WTC11 (cell line): ENCODE results near the gene BCL11A. TPM values are rescaled to one million over a fixed set of nuclear protein-coding genes. Genes with fewer than 3 reads are reported as not detected.

ENCODE experiments used
- ATAC-seq: fragments of 200-7000 bp; cut with Tn5 transposase; 2 replicates; pipeline ENCODE4 v1.10.0; 2021; ENCODE audit warnings: mild to moderate bottlenecking, moderate library complexity
- CTCF ChIA-PET: fragments of 300-600 bp; sonication (Branson Sonifier 250); formaldehyde crosslinking; loops from one replicate; lab custom pipeline; 2021; ENCODE audit warnings: antibody characterized with exemption; lab: Charles Lee
- POLR2A ChIA-PET: fragments of 350-600 bp; sonication (Branson Sonifier 250); formaldehyde crosslinking; loops from one replicate; lab custom pipeline; 2021; ENCODE audit warnings: antibody characterized with exemption; lab: Charles Lee
- DNase-seq: peaks from one replicate; pipeline ENCODE4 v3.0.0; 2021; ENCODE audit warnings: low spot score
- H3K27ac Mint-ChIP-seq: 2 replicates; pipeline ENCODE4 v1.8.0; 2021; ENCODE audit warnings: mixed read lengths
- H3K27me3 Mint-ChIP-seq: 2 replicates; pipeline ENCODE4 v1.8.0; 2021; ENCODE audit warnings: low read depth, mild to moderate bottlenecking, moderate library complexity, mixed read lengths
- H3K36me3 Mint-ChIP-seq: 2 replicates; pipeline ENCODE4 v1.8.0; 2021; ENCODE audit warnings: mixed read lengths
- H3K4me1 Mint-ChIP-seq: 2 replicates; pipeline ENCODE4 v1.8.0; 2022; ENCODE audit warnings: mixed read lengths
- H3K4me3 Mint-ChIP-seq: 2 replicates; pipeline ENCODE4 v1.8.0; 2021; ENCODE audit warnings: mild to moderate bottlenecking, moderate library complexity, mixed read lengths
- H3K9me3 Mint-ChIP-seq: 2 replicates; pipeline ENCODE4 v1.8.0; 2021; ENCODE audit warnings: mixed read lengths
- CBFB ChIP-seq: sonication (generic); formaldehyde crosslinking; IDR thresholded peaks from 2 replicates; pipeline ENCODE4 v1.8.1; 2022; ENCODE audit warnings: mild to moderate bottlenecking, low read depth, missing genetic modification reagents
- CREM ChIP-seq: sonication (generic); formaldehyde crosslinking; IDR thresholded peaks from 2 replicates; pipeline ENCODE4 v1.8.1; 2022; ENCODE audit warnings: mild to moderate bottlenecking, missing genetic modification reagents, moderate library complexity
- EMX1 ChIP-seq: fragments of 250-450 bp; sonication (Bioruptor Pico); IDR thresholded peaks from 2 replicates; pipeline ENCODE4 v1.8.0; 2021; ENCODE audit warnings: mild to moderate bottlenecking
- FOXK1 ChIP-seq: sonication (generic); formaldehyde crosslinking; IDR thresholded peaks from 2 replicates; pipeline ENCODE4 v1.8.0; 2022; ENCODE audit warnings: mild to moderate bottlenecking, moderate library complexity, missing genetic modification reagents
- FOXP1 ChIP-seq: sonication (generic); formaldehyde crosslinking; IDR thresholded peaks from 2 replicates; pipeline ENCODE4 v1.8.0; 2022; ENCODE audit warnings: missing genetic modification reagents, mild to moderate bottlenecking, moderate library complexity, borderline replicate concordance
- GABPB1 ChIP-seq: sonication (generic); formaldehyde crosslinking; IDR thresholded peaks from 2 replicates; pipeline ENCODE4 v1.8.1; 2023; ENCODE audit warnings: mild to moderate bottlenecking, missing genetic modification reagents
- HMGA2 ChIP-seq: fragments of 250-450 bp; sonication (Bioruptor Pico); IDR thresholded peaks from 2 replicates; pipeline ENCODE4 v1.4.0; 2021; ENCODE audit warnings: mild to moderate bottlenecking, moderate library complexity
- KAT7 ChIP-seq: sonication (generic); formaldehyde crosslinking; IDR thresholded peaks from 2 replicates; pipeline ENCODE4 v1.8.1; 2023; ENCODE audit warnings: missing genetic modification reagents, mild to moderate bottlenecking, borderline replicate concordance
- MYBL2 ChIP-seq: sonication (generic); formaldehyde crosslinking; IDR thresholded peaks from 2 replicates; pipeline ENCODE4 v1.8.1; 2023; ENCODE audit warnings: mild to moderate bottlenecking, moderate library complexity, missing genetic modification reagents
- NR1H2 ChIP-seq: sonication (generic); formaldehyde crosslinking; IDR thresholded peaks from 2 replicates; pipeline ENCODE4 v1.9.0; 2021; ENCODE audit warnings: mild to moderate bottlenecking, moderate library complexity, missing genetic modification reagents
- NR2C2 ChIP-seq: sonication (generic); formaldehyde crosslinking; IDR thresholded peaks from 2 replicates; pipeline ENCODE4 v1.8.0; 2022; ENCODE audit warnings: mild to moderate bottlenecking, missing genetic modification reagents
- NR3C1 ChIP-seq: sonication (generic); formaldehyde crosslinking; conservative IDR thresholded peaks from 2 replicates; pipeline ENCODE4 v1.8.1; 2023; ENCODE audit warnings: low read depth, mild to moderate bottlenecking, missing genetic modification reagents
- PRRX2 ChIP-seq: fragments of 250-450 bp; sonication (Bioruptor Pico); IDR thresholded peaks from 2 replicates; pipeline ENCODE4 v1.8.0; 2021; ENCODE audit warnings: mild to moderate bottlenecking
- RELA ChIP-seq: sonication (generic); formaldehyde crosslinking; IDR thresholded peaks from 2 replicates; pipeline ENCODE4 v1.8.1; 2022; ENCODE audit warnings: missing genetic modification reagents, mild to moderate bottlenecking, borderline replicate concordance
- SMAD3 ChIP-seq: sonication (generic); formaldehyde crosslinking; IDR thresholded peaks from 2 replicates; pipeline ENCODE4 v1.8.0; 2022; ENCODE audit warnings: missing genetic modification reagents, mild to moderate bottlenecking, borderline replicate concordance
- TEAD1 ChIP-seq: sonication (generic); formaldehyde crosslinking; IDR thresholded peaks from 2 replicates; pipeline ENCODE4 v1.8.0; 2022; ENCODE audit warnings: mild to moderate bottlenecking, missing genetic modification reagents
- TP53 ChIP-seq: sonication (generic); formaldehyde crosslinking; IDR thresholded peaks from 2 replicates; pipeline ENCODE4 v1.8.1; 2023; ENCODE audit warnings: mild to moderate bottlenecking, missing genetic modification reagents
- ZNF121 ChIP-seq: sonication (generic); formaldehyde crosslinking; IDR thresholded peaks from 2 replicates; pipeline ENCODE4 v1.8.0; 2023; ENCODE audit warnings: missing genetic modification reagents
- ZNF416 ChIP-seq: fragments of 250-450 bp; sonication (Bioruptor Pico); IDR thresholded peaks from 2 replicates; pipeline ENCODE4 v1.9.0; 2021; ENCODE audit warnings: mild to moderate bottlenecking, inconsistent platforms
- total RNA-seq: library from RNA; stranded (reverse); gene quantifications from 3 replicates; pipeline ENCODE4 v1.2.3, GENCODE V29; 2021
- TF ChIP-seq, protein P1 (sequence below): sonication (generic); formaldehyde crosslinking; IDR thresholded peaks from 2 replicates; pipeline ENCODE4 v1.8.0; 2023; ENCODE audit warnings: mild to moderate bottlenecking, missing genetic modification reagents
- TF ChIP-seq, protein P2 (sequence below): sonication (generic); formaldehyde crosslinking; IDR thresholded peaks from 2 replicates; pipeline ENCODE4 v1.8.1; 2022; ENCODE audit warnings: missing genetic modification reagents, borderline replicate concordance
- TF ChIP-seq, protein P3 (sequence below): sonication (generic); formaldehyde crosslinking; IDR thresholded peaks from 2 replicates; pipeline ENCODE4 v1.8.1; 2023; ENCODE audit warnings: mild to moderate bottlenecking, missing genetic modification reagents, borderline replicate concordance
- TF ChIP-seq, protein P4 (sequence below): sonication (generic); formaldehyde crosslinking; IDR thresholded peaks from 2 replicates; pipeline ENCODE4 v1.8.1; 2022; ENCODE audit warnings: mild to moderate bottlenecking, missing genetic modification reagents, moderate library complexity, borderline replicate concordance
- TF ChIP-seq, protein P5 (sequence below): sonication (generic); formaldehyde crosslinking; IDR thresholded peaks from 2 replicates; pipeline ENCODE4 v1.8.1; 2023; ENCODE audit warnings: mild to moderate bottlenecking, missing genetic modification reagents
- TF ChIP-seq, protein P6 (sequence below): fragments of 200-600 bp; IDR thresholded peaks from 2 replicates; pipeline ENCODE4 v1.8.0; 2022; ENCODE audit warnings: antibody characterized with exemption

BCL11A gene
- total RNA-seq, 1 experiment from 2014 or later, result 53.2 TPM

DNA sequence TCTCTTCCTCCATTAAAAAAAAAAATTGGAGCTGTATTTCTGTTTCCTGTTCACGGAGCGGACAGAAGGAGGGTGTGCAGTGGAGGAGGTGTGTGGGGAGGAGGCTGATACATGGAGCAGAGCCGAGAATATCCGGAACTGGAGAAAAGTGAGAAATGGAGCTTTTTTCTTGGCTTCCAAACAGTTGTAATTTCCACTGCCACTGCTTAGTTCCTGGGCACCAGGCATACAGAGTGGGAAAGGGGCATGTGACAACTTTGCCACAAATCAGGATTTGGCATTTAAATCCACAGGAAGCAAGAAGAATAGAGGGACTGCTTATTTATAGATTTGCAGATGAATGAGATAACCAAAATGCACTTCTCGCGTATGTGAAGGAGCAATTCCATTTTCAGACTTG is 71.2 kb downstream of the BCL11A start:
- POLR2A ChIA-PET, result no interaction called here
- DNase-seq, result no peak

DNA sequence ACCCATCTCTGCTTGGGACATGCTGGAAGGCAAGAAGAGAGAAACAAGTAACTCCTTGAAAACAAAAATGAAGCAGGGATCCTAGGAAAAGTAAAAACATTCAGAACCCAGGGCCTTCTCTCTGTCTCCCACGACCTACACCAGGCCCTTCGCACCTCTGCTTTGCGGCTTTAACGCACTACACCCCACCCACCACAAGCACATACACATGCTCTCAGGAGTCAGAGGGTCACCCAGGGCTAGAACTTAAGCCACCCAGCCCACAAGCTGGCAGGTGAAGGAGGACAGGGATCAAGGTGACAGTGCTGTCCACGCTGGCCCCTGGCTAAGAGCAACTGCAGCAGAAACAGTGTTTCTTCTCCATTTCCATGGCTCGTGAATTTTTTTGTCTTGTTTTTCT is 72.2 kb downstream of the BCL11A start:
- no peak overlapping the region for H3K27ac Mint-ChIP-seq
- ChIA-PET POLR2A (no interaction called here), CTCF (no interaction called here)
- ATAC-seq, result no peak
- DNase-seq, result no peak
- peaks cover 38% of the 10 kb centered on the region for H3K27me3 Mint-ChIP-seq
- H3K9me3 Mint-ChIP-seq, result no peaks in the 10 kb centered on the region
- H3K36me3 Mint-ChIP-seq, result peaks cover 21% of the 10 kb centered on the region
- H3K4me1 Mint-ChIP-seq, result peaks cover 96% of the 10 kb centered on the region
- H3K4me3 Mint-ChIP-seq, result no peak overlapping the region
- TF ChIP-seq CBFB (CRISPR knock-in tag), result no peak
- TF ChIP-seq, protein P1, sequence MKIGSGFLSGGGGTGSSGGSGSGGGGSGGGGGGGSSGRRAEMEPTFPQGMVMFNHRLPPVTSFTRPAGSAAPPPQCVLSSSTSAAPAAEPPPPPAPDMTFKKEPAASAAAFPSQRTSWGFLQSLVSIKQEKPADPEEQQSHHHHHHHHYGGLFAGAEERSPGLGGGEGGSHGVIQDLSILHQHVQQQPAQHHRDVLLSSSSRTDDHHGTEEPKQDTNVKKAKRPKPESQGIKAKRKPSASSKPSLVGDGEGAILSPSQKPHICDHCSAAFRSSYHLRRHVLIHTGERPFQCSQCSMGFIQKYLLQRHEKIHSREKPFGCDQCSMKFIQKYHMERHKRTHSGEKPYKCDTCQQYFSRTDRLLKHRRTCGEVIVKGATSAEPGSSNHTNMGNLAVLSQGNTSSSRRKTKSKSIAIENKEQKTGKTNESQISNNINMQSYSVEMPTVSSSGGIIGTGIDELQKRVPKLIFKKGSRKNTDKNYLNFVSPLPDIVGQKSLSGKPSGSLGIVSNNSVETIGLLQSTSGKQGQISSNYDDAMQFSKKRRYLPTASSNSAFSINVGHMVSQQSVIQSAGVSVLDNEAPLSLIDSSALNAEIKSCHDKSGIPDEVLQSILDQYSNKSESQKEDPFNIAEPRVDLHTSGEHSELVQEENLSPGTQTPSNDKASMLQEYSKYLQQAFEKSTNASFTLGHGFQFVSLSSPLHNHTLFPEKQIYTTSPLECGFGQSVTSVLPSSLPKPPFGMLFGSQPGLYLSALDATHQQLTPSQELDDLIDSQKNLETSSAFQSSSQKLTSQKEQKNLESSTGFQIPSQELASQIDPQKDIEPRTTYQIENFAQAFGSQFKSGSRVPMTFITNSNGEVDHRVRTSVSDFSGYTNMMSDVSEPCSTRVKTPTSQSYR (CRISPR knock-in tag), result no peak
- no peak for TF ChIP-seq NR2C2
- TF ChIP-seq MYBL2 (CRISPR knock-in tag), result no peak
- TF ChIP-seq TEAD1, result no peak
- TF ChIP-seq EMX1, result no peak
- TF ChIP-seq, protein P2, sequence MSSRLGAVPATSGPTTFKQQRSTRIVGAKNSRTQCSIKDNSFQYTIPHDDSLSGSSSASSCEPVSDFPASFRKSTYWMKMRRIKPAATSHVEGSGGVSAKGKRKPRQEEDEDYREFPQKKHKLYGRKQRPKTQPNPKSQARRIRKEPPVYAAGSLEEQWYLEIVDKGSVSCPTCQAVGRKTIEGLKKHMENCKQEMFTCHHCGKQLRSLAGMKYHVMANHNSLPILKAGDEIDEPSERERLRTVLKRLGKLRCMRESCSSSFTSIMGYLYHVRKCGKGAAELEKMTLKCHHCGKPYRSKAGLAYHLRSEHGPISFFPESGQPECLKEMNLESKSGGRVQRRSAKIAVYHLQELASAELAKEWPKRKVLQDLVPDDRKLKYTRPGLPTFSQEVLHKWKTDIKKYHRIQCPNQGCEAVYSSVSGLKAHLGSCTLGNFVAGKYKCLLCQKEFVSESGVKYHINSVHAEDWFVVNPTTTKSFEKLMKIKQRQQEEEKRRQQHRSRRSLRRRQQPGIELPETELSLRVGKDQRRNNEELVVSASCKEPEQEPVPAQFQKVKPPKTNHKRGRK, result no peak
- no peak for TF ChIP-seq GABPB1
- TF ChIP-seq, protein P3, sequence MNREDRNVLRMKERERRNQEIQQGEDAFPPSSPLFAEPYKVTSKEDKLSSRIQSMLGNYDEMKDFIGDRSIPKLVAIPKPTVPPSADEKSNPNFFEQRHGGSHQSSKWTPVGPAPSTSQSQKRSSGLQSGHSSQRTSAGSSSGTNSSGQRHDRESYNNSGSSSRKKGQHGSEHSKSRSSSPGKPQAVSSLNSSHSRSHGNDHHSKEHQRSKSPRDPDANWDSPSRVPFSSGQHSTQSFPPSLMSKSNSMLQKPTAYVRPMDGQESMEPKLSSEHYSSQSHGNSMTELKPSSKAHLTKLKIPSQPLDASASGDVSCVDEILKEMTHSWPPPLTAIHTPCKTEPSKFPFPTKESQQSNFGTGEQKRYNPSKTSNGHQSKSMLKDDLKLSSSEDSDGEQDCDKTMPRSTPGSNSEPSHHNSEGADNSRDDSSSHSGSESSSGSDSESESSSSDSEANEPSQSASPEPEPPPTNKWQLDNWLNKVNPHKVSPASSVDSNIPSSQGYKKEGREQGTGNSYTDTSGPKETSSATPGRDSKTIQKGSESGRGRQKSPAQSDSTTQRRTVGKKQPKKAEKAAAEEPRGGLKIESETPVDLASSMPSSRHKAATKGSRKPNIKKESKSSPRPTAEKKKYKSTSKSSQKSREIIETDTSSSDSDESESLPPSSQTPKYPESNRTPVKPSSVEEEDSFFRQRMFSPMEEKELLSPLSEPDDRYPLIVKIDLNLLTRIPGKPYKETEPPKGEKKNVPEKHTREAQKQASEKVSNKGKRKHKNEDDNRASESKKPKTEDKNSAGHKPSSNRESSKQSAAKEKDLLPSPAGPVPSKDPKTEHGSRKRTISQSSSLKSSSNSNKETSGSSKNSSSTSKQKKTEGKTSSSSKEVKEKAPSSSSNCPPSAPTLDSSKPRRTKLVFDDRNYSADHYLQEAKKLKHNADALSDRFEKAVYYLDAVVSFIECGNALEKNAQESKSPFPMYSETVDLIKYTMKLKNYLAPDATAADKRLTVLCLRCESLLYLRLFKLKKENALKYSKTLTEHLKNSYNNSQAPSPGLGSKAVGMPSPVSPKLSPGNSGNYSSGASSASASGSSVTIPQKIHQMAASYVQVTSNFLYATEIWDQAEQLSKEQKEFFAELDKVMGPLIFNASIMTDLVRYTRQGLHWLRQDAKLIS, result no peak
- TF ChIP-seq PRRX2 (CRISPR knock-in tag), result no peak
- no peak for TF ChIP-seq KAT7 (CRISPR knock-in tag)

More for the DNA sequence above, 71.2 kb downstream of the BCL11A start:
- no peak for TF ChIP-seq HMGA2 (CRISPR knock-in tag)
- TF ChIP-seq FOXP1, result no peak
- no peak for TF ChIP-seq NR1H2 (CRISPR knock-in tag)
- no peak for TF ChIP-seq ZNF416 (CRISPR knock-in tag)
- TF ChIP-seq ZNF121 (CRISPR knock-in tag), result no peak
- TF ChIP-seq RELA (CRISPR knock-in tag), result no peak
- TF ChIP-seq TP53 (CRISPR knock-in tag), result no peak
- TF ChIP-seq, protein P4, sequence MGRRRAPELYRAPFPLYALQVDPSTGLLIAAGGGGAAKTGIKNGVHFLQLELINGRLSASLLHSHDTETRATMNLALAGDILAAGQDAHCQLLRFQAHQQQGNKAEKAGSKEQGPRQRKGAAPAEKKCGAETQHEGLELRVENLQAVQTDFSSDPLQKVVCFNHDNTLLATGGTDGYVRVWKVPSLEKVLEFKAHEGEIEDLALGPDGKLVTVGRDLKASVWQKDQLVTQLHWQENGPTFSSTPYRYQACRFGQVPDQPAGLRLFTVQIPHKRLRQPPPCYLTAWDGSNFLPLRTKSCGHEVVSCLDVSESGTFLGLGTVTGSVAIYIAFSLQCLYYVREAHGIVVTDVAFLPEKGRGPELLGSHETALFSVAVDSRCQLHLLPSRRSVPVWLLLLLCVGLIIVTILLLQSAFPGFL (CRISPR knock-in tag), result no peak
- TF ChIP-seq SMAD3 (CRISPR knock-in tag), result no peak
- TF ChIP-seq CREM (CRISPR knock-in tag), result no peak
- TF ChIP-seq, protein P5, sequence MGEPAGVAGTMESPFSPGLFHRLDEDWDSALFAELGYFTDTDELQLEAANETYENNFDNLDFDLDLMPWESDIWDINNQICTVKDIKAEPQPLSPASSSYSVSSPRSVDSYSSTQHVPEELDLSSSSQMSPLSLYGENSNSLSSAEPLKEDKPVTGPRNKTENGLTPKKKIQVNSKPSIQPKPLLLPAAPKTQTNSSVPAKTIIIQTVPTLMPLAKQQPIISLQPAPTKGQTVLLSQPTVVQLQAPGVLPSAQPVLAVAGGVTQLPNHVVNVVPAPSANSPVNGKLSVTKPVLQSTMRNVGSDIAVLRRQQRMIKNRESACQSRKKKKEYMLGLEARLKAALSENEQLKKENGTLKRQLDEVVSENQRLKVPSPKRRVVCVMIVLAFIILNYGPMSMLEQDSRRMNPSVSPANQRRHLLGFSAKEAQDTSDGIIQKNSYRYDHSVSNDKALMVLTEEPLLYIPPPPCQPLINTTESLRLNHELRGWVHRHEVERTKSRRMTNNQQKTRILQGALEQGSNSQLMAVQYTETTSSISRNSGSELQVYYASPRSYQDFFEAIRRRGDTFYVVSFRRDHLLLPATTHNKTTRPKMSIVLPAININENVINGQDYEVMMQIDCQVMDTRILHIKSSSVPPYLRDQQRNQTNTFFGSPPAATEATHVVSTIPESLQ (CRISPR knock-in tag), result no peak
- TF ChIP-seq, protein P6, sequence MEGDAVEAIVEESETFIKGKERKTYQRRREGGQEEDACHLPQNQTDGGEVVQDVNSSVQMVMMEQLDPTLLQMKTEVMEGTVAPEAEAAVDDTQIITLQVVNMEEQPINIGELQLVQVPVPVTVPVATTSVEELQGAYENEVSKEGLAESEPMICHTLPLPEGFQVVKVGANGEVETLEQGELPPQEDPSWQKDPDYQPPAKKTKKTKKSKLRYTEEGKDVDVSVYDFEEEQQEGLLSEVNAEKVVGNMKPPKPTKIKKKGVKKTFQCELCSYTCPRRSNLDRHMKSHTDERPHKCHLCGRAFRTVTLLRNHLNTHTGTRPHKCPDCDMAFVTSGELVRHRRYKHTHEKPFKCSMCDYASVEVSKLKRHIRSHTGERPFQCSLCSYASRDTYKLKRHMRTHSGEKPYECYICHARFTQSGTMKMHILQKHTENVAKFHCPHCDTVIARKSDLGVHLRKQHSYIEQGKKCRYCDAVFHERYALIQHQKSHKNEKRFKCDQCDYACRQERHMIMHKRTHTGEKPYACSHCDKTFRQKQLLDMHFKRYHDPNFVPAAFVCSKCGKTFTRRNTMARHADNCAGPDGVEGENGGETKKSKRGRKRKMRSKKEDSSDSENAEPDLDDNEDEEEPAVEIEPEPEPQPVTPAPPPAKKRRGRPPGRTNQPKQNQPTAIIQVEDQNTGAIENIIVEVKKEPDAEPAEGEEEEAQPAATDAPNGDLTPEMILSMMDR, result no peak
- TF ChIP-seq FOXK1 (CRISPR knock-in tag), result no peak
- no peak for TF ChIP-seq NR3C1 (CRISPR knock-in tag)
- no peak for ATAC-seq
- Mint-ChIP-seq H3K27me3 (peaks cover 28% of the 10 kb centered on the region), H3K9me3 (no peaks in the 10 kb centered on the region), H3K4me3 (no peak overlapping the region), H3K27ac (no peak overlapping the region), H3K36me3 (peaks cover 22% of the 10 kb centered on the region), H3K4me1 (peaks cover 91% of the 10 kb centered on the region)
- CTCF ChIA-PET, result no interaction called here
